NT2/D1 (cell line): ENCODE data around the gene OR5AK2.

Source experiments
- DNase-seq: peaks from one replicate; pipeline ENCODE4 v3.0.0-alpha.2; 2011; ENCODE audit warnings: low read depth, low spot score
- H3K27me3 ChIP-seq: 2 replicates; pipeline ENCODE4 v1.6.0; 2011; ENCODE audit warnings: mild to moderate bottlenecking; ENCODE audit not compliant: insufficient read length, insufficient read depth
- H3K36me3 ChIP-seq: 2 replicates; pipeline ENCODE4 v1.6.1; 2011; ENCODE audit warnings: mild to moderate bottlenecking, low read length, mixed read lengths; ENCODE audit not compliant: insufficient read depth, insufficient read length
- H3K4me1 ChIP-seq: 2 replicates; pipeline ENCODE4 v1.5.1; 2011; ENCODE audit not compliant: insufficient read depth, insufficient read length
- H3K4me3 ChIP-seq: 2 replicates; pipeline ENCODE4 v1.5.1; 2011; ENCODE audit warnings: low read depth; ENCODE audit not compliant: insufficient read length
- H3K9ac ChIP-seq: 2 replicates; pipeline ENCODE4 v1.6.0; 2011; ENCODE audit warnings: low read depth; ENCODE audit not compliant: insufficient read length
- H3K9me3 ChIP-seq: 2 replicates; pipeline ENCODE4 v1.5.1; 2011; ENCODE audit warnings: mild to moderate bottlenecking, low read length; ENCODE audit not compliant: insufficient read depth
- SUZ12 ChIP-seq: IDR thresholded peaks from 2 replicates; pipeline ENCODE4 v1.6.1; 2011; ENCODE audit not compliant: insufficient read length, insufficient read depth; ENCODE audit errors: extremely low read depth
- YY1 ChIP-seq: IDR thresholded peaks from 2 replicates; pipeline ENCODE4 v1.6.1; 2011; ENCODE audit not compliant: insufficient read length, insufficient read depth
- ZNF274 ChIP-seq: IDR thresholded peaks from 2 replicates; pipeline ENCODE4 v1.6.1; 2011; ENCODE audit warnings: mild to moderate bottlenecking, low read depth, low read length

Gene OR5AK2

GRCh38 chr11:56977314-56977713 is 11.4 kb upstream of the OR5AK2 start:
- H3K4me3 ChIP-seq: no peak overlapping the region
- no peaks in the 10 kb centered on the region for H3K27me3 ChIP-seq
- TF ChIP-seq ZNF274: no peak
- H3K4me1 ChIP-seq: no peaks in the 10 kb centered on the region
- no peaks in the 10 kb centered on the region for H3K36me3 ChIP-seq
- no peaks in the 10 kb centered on the region for H3K9me3 ChIP-seq
- DNase-seq: no peak
- H3K9ac ChIP-seq: no peak overlapping the region

- TF ChIP-seq SUZ12: no peak
- TF ChIP-seq ZNF274: no peak
- TF ChIP-seq YY1: no peak
- Histone ChIP-seq H3K27me3 (no peaks in the 10 kb centered on the region), H3K4me1 (no peaks in the 10 kb centered on the region), H3K9me3 (peaks cover 23% of the 10 kb centered on the region; the same call in 1 of the 2 replicates), H3K36me3 (no peaks in the 10 kb centered on the region), H3K9ac (no peak overlapping the region), H3K4me3 (no peak overlapping the region)
- DNase-seq: no peak
Measured at GRCh38 chr11:56990702-56991101, 2.0 kb downstream of the OR5AK2 start.

GRCh38 chr11:56994532-56994931 is 5.8 kb downstream of the OR5AK2 start:
- Histone ChIP-seq H3K27me3 (no peaks in the 10 kb centered on the region), H3K36me3 (no peaks in the 10 kb centered on the region), H3K4me1 (no peaks in the 10 kb centered on the region), H3K9ac (no peak overlapping the region), H3K4me3 (no peak overlapping the region), H3K9me3 (peaks cover 28% of the 10 kb centered on the region; the same call in 1 of the 2 replicates)
- TF ChIP-seq ZNF274 (no peak), YY1 (no peak), SUZ12 (no peak)
- DNase-seq: no peak

DNA sequence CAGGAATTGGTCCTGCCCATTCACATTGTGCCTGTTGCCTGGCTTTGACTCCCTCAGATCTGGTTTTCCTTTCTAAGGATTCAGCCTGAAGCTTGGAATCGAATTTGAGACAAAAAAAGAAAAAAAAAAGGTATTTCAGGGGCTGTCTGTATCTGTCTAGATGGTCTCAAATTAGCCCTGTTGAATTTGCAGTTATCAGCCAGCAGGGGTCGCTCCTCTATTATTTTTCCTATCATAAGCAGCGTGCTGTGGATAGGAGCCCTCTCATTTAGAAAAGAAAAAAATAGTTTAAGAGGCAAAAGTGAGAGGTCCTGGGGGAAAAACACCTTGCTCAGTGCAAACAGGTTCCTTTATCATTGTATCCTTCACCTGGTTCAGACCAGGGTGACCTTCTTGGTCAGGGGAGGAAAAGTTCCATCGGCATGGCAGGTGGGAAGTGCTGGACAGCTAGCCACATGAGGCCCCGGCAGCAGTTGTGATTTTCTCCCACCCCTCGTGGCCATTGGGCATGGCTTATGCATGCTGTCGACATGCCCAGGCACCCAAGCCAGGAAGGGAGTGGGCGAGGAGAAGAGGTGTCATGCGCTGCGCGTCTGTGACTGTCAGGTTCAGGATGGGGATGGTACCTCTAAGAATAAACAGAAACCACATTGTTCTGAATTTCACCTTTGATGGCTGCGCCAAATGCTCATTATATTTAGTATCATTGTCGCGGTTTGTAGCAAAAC is 13.1 kb downstream of the OR5AK2 start:
- no peaks in the 10 kb centered on the region for H3K36me3 ChIP-seq
- peaks cover 18% of the 10 kb centered on the region for H3K9me3 ChIP-seq
- DNase-seq: no peak
- no peaks in the 10 kb centered on the region for H3K4me1 ChIP-seq
- TF ChIP-seq SUZ12 (no peak), ZNF274 (no peak), YY1 (no peak)
- H3K4me3 ChIP-seq: no peak overlapping the region
- no peaks in the 10 kb centered on the region for H3K27me3 ChIP-seq
- no peak overlapping the region for H3K9ac ChIP-seq

DNA sequence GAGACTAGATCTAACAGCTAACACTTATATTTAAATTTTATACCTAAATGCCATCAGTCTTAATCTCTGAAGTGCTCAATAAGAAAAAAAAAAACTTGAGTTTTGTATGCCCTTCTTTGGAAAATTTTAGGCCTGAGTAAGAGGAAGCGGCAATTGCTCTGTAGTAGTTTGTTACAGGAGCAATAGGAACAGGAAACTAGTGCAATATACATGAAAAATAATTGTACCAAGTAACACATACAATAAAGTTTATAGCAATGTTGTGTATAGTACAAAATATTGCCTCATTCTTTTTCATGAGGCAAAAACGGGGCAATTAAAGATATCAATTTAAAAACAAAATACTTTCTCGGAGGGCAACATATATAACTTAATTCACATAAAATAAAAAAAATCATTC is 19.7 kb downstream of the OR5AK2 start:
- Histone ChIP-seq H3K4me1 (no peaks in the 10 kb centered on the region), H3K4me3 (no peak overlapping the region), H3K36me3 (no peaks in the 10 kb centered on the region), H3K27me3 (no peaks in the 10 kb centered on the region), H3K9ac (no peak overlapping the region), H3K9me3 (no peaks in the 10 kb centered on the region)
- no peak for DNase-seq
- TF ChIP-seq SUZ12 (no peak), YY1 (no peak), ZNF274 (no peak)

- Histone ChIP-seq H3K9ac (no peak overlapping the region), H3K4me1 (no peaks in the 10 kb centered on the region), H3K4me3 (no peak overlapping the region), H3K27me3 (no peaks in the 10 kb centered on the region), H3K36me3 (no peaks in the 10 kb centered on the region), H3K9me3 (no peaks in the 10 kb centered on the region)
- TF ChIP-seq YY1 (no peak), ZNF274 (no peak), SUZ12 (no peak)
- no peak for DNase-seq
Measured at GRCh38 chr11:57015679-57016078, 27.0 kb downstream of the OR5AK2 start.

DNA sequence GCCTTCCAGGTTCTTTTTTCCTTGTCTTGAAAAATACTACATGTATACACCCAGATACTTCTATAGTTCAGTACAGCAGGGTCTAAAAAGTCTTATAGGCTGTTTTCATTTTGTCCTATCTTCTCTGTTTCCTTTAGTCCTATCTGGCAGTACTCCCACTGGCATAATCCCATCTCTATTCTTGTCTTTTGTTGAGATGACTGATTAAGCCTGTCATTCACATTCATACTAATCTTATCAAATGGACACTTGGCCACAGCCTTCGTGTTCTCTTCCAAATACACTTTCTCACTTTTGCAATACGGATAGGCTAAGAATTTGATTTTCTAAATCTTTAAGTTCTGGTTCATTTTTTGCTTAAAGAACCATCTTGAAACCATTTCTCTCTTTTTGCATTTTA is 42.8 kb downstream of the OR5AK2 start:
- H3K9ac ChIP-seq: no peak overlapping the region

More for the DNA sequence above, 42.8 kb downstream of the OR5AK2 start:
- H3K4me3 ChIP-seq: no peak overlapping the region
- H3K4me1 ChIP-seq: no peaks in the 10 kb centered on the region
- H3K9me3 ChIP-seq: no peaks in the 10 kb centered on the region
- no peak for TF ChIP-seq SUZ12
- no peak for TF ChIP-seq YY1
- no peak for TF ChIP-seq ZNF274
- H3K36me3 ChIP-seq: no peaks in the 10 kb centered on the region
- no peak for DNase-seq
- no peaks in the 10 kb centered on the region for H3K27me3 ChIP-seq
